Measurements from ENCODE around the gene B3GALT4. TPM values are rescaled to one million over a fixed set of nuclear protein-coding genes. Genes with fewer than 3 reads are reported as not detected.
A peak's percentile ranks its signal among the peaks of the same experiment; 100 is the strongest.

The B3GALT4 gene
- total RNA-seq, 1 donor from 2014 or later = 15.9 TPM

DNA sequence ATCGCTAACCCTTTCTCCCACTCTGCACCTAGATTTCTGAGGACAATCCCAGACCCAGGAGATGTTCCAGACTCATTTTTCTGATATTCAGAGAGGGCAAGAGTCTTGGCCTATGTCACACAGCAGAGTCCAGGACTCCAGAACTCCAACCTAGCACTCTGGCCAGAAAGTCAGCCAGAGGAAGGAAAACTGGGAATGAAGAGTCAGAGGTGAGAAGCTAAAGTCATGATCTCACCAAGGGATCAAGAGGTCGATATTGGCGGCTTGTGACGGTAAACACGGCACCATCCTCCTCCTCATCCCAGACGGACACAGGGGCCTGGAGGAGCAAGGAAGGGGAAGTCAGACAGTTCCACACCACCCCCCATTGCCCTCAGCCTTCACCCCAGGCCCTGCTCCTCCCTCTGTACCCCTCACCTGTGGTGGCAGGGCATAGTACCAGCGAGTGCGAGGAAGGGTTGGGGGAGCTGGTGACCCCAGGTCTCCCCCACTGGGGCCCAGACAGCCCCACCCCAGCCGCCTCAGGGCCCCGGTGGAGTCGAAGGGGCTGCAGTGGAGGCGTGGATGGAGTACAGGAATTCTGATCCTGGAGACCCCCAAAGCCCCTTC is 20.0 kb downstream of the B3GALT4 start:
- Histone ChIP-seq H3K36me3 (peaks cover 34 to 47% of the 10 kb centered on the region in 2 donors), H3K4me3 (peak overlapping the region; percentile 96 to 97), H3K4me1 (peaks cover 7 to 18% of the 10 kb centered on the region in 2 donors), H3K27me3 (no peaks in the 10 kb centered on the region), H3K27ac (peak overlapping the region; percentile 97 to 98), H3K9me3 (no peaks in the 10 kb centered on the region)
- no peak for DNase-seq (ENCODE audit: low spot score in 2 of 2)
- intact Hi-C loops (cut with DNase I) = loop anchor here (5.0 kb wide), 1 partner anchor 130 kb away; no protein-coding TSS in a partner anchor
- TF ChIP-seq, protein P1, sequence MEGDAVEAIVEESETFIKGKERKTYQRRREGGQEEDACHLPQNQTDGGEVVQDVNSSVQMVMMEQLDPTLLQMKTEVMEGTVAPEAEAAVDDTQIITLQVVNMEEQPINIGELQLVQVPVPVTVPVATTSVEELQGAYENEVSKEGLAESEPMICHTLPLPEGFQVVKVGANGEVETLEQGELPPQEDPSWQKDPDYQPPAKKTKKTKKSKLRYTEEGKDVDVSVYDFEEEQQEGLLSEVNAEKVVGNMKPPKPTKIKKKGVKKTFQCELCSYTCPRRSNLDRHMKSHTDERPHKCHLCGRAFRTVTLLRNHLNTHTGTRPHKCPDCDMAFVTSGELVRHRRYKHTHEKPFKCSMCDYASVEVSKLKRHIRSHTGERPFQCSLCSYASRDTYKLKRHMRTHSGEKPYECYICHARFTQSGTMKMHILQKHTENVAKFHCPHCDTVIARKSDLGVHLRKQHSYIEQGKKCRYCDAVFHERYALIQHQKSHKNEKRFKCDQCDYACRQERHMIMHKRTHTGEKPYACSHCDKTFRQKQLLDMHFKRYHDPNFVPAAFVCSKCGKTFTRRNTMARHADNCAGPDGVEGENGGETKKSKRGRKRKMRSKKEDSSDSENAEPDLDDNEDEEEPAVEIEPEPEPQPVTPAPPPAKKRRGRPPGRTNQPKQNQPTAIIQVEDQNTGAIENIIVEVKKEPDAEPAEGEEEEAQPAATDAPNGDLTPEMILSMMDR (IDR thresholded peaks at IDR 0.05) = no peak

DNA sequence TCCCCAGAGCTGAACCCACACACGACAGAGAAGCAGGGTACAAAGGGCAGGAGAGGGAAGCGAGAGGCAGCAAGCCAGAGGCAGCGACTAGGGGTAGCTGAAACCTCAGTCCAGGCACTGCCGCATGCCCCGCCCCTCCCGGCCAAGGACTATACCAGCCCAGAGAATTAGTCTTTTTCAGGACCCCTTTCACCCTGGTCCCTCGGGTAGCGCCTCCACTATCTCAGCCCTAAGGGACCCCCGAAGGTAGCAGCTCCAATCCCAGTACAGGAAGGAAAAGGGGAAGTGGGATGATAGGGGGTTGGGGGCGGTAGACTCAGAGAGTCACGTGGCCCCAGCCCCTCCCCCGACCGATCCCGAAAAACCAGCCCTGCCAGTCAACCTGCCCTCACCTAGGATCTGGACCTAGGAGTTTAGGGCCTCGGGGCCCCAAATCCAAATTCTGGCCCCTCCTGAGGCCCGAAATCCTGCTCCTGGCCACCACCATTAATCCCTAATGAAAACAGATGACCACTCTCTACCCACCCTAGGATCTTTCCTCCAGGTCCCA is 20.6 kb downstream of the B3GALT4 start:
- Histone ChIP-seq H3K9me3 (no peaks in the 10 kb centered on the region), H3K27ac (peak overlapping the region; percentile 97 to 98), H3K27me3 (no peaks in the 10 kb centered on the region), H3K36me3 (peaks cover 32 to 45% of the 10 kb centered on the region in 2 donors), H3K4me1 (peaks cover 7 to 18% of the 10 kb centered on the region in 2 donors), H3K4me3 (peak overlapping the region; percentile 96 to 97)
- TF ChIP-seq, protein P1 (IDR thresholded peaks at IDR 0.05) = no peak
- no peak for DNase-seq (ENCODE audit: low spot score in 2 of 2)
- intact Hi-C loops (cut with DNase I) = loop anchor here (5.0 kb wide), 1 partner anchor 130 kb away; no protein-coding TSS in a partner anchor

DNA sequence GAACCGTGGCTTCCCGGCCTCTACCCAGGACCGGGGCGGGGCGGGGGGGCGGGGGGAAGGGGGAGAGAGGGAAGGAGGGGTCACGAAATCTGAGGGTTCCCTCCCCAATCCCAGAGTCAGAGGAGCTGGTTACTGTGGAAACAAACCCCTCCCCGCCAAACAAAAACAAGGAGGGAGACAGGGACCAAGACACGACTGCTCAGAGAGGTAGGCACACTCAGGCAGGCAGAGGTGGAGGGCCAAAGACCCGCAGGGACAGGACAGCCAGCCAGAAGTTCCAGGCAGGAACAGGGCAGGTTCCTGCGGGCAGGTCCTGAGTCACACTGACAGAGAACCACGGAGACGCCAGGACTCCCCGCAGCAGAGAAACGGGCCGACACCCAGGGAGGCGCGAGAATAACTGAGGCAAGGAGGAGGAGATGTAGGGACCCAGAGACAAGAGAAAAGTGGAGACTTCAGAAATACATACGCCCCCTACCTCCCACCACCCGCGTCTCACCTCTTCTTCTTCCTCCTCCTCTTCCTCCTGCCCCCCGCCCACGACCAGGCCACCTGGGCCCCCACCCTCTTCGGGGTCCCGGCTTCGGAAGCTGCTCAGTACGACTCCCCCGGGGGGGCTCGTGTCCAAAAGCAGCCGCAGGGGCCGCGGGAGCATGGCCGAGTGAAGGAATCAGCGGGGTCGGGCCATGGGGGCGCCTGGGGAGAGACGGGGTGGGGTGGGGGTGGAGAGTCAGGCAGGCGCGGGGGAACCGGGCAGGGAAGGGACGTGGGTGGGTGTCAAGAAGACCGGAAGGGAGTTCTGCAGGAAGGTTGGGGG is 21.2 kb downstream of the B3GALT4 start:
- Histone ChIP-seq H3K27ac (peak overlapping the region; percentile 97 to 98), H3K9me3 (no peaks in the 10 kb centered on the region), H3K36me3 (peaks cover 33 to 45% of the 10 kb centered on the region in 2 donors), H3K4me1 (peaks cover 7 to 18% of the 10 kb centered on the region in 2 donors), H3K4me3 (peak overlapping the region; percentile 96 to 97), H3K27me3 (no peaks in the 10 kb centered on the region)
- peak in 1 of 2 donors; percentile 88 for DNase-seq (ENCODE audit: low spot score in 2 of 2)
- TF ChIP-seq, protein P1 (IDR thresholded peaks at IDR 0.05) = no peak
- intact Hi-C loops (cut with DNase I) = loop anchor here (1.0 to 5.0 kb wide), 3 partner anchors 15 to 129 kb away; partner anchors contain the start of gene B3GALT4

DNA sequence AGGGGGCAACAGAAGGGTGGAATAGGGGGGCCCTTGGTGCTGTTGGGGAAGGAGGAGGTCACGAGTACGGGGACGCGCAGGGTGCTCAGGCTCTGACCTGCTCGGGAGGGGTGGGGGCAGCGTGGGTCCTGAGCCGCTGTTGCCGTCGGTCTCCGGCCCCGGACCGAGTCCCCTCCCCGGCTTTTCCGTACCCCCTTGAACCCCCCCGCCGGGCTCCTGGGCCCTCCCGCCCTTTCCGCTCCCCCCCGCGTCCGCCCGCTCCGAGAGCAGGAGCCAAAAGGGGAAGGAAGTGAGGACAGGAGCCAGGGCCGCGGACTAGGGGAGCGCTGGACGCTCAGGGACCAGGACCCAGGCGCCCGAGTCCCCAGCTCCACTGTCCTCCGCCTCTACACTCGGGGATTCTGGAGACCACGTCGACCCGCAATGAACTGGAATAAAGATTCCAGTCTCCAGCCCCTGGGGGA is 21.9 kb downstream of the B3GALT4 start, which contains the start of gene RGL2:
RGL2 (minus strand) TSS at position 170 of the 464 bp plus-strand sequence. CDS start 332 bp downstream, outside the sequence.
- Histone ChIP-seq H3K4me3 (peak within 1 kb of the TSS; percentile 96 to 97), H3K27me3 (no peaks in the 10 kb centered on the region), H3K36me3 (peaks cover 31 to 43% of the 10 kb centered on the region in 2 donors), H3K4me1 (peaks cover 7 to 18% of the 10 kb centered on the region in 2 donors), H3K27ac (peak within 1 kb of the TSS; percentile 97 to 98), H3K9me3 (no peaks in the 10 kb centered on the region)
- TF ChIP-seq, protein P1 (IDR thresholded peaks at IDR 0.05) = no peak
- intact Hi-C loops (cut with DNase I) = loop anchor here (1.0 to 5.0 kb wide), 7 partner anchors 10 to 128 kb away; partner anchors contain the start of genes B3GALT4, KIFC1, PFDN6 and RXRB
- DNase-seq (ENCODE audit: low spot score in 2 of 2) = peak in 1 of 2 donors; percentile 92

All from ascending aorta (tissue), 2 donors.